ENCODE data around the gene BBS9.
"Not testable (repeated sequence)": the region's sequence is repeated elsewhere in the genome, so short reads cannot be mapped to it uniquely, and the experiment has no call there.

The BBS9 gene

DNA sequence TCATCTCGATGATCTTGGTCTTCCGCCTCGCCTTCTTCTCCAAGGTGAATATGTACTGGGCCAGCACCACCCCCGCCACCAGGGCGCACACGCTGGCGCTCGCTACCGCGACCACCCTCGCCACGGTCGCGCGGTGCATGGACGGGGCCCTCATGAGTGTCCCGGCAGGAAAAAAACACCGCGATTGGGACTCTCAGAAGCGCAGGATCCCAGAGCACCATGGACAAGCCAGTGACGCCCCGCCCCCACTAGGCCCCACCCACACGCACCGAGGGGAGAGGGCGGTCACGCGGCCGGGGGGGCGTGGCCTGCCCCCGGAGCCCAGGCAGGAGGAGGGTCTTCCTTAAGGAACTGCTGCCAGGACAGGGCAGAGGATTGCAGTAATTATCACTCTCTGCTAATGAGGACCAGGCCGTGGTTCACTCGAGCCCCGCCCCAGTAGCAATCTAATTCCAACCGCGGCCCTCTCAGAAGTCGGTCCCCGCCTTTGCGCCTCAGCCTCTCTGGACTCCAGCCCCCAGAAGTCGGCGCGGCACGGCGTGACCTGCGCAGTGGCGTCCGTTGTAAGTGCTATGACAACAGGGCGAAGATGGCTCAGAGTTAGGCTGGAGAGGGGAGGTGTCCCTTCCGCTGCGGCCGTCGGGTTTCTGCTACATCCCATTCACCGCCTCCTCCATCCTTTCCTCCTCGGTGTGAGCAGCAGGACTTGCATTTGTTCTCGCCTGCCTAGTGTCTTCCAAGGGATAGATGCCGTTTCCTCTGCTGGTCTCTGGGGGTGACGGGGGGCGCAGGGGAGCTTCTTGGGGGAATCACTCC lies at the start of gene BBS9:
BBS9 (plus strand) TSS at position 575 of the 816 bp plus-strand sequence. CDS start 16,689 bp downstream, outside the sequence.
- DNase-seq = peak; percentile 90 to 98

DNA sequence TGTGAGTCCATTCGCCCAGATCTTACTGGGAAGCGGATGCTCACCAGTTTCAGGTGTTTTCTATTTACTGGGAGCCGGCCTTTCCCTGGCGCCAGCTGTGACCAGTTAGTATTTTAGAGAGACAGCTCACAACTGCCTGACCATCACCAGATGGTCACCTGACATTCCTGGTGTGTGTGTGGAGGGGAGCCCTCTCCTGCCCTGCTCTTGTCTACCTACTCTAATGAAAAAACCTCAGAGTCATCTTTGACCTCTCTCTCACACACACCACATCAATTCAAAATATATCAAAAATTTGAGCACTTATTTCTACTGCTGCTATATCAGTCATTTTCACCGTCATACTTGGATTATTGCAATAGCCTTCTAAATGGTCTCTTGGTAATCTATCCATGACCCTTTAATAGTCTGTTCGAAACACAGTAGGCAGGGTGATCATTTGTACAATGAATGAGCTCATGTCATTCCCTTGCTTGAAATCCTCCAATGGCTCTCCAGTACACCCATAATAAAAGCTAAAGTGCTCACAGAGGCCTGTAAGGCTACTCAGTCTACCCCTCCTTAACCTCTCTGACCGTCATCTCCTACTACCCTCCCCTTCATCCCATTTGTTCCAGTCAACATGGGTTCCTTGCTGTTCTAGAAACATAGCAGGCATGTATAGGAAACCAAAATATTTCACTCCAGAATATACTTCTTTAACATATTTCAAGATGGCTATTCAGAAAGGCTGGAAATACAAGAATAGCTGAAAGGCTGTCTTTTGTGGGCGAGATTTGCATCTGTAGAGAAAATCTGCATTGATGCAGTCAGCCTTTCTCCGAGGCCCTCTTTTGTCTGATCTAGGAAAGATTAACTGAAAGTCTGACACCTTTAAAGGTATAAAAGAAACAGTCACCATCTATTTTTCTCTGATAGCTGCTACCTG lies 49.3 kb upstream of the BBS9 start:
- DNase-seq = no peak

DNA sequence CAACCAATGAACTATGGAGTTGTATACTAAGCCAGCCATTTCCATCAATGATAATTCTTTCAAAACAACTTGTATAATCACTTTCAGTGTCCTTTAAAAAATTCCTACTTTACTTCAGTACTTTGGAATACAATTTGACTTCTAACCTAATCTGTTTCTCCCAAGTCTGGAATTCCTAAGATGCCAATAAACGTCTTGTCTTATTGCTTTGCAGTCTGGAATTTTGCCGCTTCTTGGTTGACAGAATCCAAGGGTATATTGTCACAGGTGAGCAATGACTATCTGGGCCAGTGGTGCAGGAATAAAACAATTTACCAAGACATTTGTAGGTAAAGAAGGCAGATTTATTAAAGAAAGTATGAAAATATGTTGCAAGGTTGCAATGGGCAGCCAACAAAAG lies 42.0 kb upstream of the BBS9 start:
- DNase-seq = no peak

DNA sequence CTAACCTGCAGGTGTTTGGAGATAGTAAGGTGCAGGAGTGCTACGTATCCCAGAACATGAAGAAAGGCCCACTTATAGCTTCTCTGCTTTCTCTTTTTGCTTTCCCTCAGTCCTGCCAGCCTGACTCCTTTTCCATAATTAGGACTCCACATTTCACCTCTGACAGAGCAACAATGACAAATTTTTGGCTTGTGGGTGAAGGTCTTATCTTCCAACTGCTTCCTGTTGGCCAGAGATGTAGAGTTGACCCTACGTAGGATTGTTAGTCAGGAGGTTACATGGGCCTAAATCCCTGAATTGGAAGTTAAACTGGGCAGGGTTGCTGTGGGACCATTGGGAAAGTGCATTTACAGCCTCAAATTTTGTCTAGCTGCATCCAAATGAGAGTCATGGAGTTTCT lies 41.5 kb upstream of the BBS9 start:
- DNase-seq = no peak

DNA sequence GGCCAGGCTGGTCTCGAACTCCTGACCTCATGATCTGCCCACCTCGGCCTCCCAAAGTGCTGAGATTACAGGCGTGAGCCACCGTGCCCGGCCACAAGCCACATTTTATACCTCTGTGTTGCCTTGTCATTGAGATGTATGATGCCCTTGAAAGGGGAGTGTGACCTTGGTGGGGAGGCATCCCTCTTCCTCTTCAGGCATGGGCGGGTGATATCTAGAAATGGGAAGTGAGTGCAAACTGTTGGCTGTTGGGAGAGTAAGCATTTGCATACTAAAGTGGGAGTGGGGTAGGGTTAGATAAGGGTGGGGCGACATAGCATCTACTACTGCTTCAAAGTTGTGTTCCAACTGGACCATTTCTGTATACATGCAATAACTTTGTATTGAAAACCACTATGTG lies 40.2 kb upstream of the BBS9 start:
- no peak for DNase-seq

DNA sequence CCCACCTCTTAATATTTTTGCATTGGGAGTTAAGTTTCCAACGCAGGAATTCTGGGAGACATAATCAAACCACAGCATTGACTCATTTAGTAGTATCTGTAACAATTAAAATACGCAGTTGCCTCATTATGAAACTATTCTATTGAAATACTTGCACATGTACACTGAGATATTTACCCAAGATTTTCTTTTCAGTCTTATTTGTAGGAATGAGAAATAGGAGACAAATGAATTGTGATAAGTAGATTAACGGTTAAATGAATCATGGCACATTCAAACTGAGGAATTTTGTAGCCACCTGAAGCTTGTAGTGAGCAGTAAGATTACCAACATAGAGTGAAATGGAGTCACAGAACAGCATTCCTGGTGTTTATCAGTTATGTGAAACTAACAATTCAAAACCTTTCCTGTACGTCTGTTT lies 38.2 kb upstream of the BBS9 start:
- no peak for DNase-seq

DNA sequence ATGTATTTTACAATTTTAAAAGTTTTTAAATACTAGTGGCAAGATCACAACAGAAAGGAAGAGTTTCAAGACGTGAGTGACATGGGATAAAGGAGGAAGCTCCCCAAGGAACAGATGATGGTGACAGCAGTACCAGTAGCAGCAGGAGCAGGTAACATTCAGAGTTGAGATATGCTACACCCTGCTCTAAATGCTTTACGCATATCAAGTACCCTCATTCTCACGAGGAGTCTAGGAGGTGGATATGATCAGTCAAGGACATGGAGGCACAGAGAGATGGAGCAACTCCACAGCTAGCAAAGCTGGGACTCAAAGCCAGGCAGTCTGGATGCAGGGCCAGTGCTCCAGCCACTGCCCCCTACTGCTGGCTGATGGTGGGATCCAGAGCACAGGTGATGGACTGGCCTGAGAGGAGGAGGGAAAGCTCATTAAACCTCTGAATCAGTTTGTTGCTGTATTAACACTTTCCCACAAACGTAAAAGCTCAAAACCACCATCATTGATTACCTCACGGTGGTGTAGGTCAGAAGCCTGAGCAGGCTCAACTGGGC lies 37.6 kb upstream of the BBS9 start:
- no peak for DNase-seq

DNA sequence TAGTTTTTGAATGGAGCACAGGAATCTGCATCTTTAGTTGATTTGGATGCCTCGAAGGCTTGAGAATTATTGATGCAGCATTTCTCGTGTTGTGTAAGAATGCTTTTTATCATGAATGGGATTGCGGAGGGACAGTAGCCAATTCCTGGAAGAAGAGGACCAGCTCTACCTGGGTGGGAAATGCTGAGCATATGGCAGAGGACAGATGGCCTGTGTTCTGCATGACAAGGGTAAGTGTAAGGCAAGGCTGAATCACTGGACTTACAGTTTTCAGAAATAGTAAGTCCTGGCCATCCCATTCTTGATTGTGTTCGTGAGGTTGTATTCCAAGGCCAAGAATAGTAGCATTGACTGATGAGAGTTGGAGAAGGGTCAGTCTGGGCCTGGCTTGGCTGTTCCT lies 36.1 kb upstream of the BBS9 start:
- DNase-seq = no peak

DNA sequence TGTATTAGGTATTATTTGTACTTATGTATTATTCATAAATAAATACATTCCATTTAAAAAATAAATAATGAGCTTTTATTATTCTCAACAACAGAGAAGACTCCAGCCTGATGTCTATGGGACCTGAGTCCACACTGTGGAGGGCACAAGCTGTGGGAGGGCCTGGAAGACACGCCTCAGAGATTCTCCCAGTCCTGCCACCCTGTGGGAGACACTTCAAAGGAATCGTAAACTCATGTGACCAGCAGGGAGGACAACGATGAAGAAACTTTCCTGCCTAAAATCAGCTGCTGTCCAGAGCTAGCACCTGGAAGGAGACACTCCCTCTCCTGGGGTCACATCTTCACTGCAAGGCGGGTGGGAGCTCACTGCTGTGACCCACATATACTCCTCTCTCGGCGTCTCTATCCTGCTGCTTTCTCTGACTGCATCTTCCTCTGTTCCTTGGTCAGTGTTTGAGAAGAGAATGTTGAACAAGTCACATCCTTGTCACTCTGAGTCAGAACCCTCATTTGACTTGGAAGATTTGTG lies 34.6 kb upstream of the BBS9 start:
- DNase-seq = not testable (repeated sequence)

DNA sequence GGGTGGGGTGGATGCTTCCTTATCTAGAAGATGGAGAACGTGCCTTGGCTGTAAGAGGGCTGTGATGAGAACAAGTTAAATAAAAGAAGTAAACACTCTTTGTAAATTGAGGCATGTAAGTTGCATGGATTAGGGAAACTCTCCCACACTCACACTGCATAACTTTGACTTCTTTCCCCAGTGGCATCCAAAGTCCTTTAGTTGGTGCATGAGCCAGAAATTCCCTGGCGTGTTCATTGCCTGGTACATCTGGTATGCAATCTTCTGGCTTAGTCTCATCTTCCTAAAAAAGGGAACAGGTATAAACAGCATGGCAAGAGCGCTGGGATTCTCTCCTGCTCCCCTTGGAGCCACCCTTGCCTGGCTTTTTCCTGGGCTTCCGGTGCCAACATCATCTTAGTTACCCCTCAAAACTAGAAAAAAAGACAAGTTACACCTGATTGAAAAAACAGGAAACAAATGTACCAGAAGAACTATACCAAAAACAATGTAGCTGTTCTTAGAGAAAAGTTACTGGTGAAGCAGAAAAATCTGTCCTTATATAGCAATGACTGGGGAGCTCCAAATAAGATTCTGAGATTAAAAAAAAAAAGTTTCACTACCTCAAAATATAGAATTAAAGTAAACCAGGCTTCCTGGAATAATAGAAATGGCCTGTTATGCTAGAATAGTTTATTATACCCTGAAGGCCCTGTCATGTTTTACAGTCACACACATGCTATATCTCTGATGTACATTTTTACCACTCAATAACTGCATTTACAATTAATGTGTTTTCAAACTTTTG lies 30.0 kb upstream of the BBS9 start:
- no peak for DNase-seq

DNA sequence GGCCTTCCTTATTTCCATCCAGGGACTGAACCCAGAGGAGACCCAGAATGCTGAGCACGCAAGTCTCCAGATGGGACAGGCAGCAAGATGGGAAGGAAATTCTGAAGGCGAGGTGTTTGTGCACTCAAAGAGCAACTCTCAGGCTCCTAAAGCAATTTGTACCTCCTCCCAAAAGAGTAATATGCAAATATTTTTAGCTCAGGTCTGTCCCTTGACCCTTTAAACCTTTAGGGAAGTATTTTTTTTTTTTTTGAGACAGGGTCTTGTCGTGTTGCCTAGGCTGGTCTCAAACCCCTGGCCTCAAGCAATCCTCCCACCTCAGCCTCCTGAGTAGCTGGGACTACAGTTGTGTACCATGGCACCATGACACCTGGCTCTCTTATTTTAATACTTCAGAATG lies 28.6 kb upstream of the BBS9 start:
- no peak for DNase-seq

DNA sequence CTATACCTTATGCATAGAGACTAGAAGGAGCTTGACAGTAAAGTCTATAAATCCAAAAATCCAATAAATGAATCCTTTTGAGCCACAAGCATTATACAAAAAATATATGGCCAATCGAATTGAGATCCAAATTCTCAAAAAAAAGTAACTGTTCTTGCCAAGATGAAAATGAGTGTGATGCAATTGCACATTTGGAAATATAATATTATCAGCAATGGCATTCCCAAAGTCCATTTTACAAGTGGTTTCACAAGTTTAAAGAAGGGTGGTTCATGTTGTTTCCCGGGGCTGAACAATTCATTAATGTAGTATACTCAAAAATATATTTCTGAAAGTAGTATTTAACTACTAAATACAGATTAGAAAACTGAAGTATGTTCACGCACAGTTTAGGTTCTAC lies 27.5 kb upstream of the BBS9 start:
- no peak for DNase-seq

DNA sequence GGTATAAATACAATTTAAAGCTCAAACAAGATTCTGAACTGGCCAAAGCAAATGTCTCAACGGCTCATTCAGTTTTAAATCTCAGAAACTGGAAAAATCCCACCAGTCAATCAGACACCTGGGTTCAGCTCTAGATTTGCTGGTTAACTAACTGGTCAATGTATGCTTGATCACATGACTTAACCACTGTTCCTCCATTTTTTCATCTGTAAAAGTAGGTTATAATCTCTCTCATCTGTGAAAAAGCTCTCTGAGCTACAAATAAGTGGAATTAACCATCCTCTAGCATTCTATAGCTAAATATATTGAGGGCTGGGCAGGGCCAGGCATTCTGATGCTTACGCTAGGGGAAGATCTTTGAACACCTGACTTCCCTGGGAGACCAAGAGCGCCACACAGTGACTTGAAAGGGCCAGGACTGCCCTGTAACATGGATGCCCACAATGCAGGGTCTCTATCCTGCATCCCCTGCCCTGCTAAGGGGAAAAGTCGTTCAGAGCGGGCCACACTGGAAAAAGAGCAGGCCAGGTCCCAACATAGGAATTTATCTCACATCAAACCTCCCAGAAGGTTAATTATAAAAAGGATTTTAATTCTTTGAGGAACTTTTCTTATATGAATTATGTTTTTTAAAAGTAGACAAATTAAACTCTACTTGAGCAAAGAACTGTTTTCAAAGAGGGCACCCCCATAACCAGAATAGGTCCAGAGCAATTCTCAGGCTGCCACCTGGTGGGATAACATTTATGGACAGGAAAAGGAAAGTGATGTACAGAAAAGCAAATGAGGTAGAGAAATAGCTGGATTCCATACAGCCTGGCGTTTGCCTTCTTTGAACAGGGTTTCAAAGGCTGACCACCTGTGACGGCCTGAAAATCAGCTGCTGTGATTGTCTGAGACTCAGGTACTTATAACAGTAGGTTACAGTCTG lies 22.0 kb upstream of the BBS9 start:
- peak; percentile 61 to 79 for DNase-seq

DNA sequence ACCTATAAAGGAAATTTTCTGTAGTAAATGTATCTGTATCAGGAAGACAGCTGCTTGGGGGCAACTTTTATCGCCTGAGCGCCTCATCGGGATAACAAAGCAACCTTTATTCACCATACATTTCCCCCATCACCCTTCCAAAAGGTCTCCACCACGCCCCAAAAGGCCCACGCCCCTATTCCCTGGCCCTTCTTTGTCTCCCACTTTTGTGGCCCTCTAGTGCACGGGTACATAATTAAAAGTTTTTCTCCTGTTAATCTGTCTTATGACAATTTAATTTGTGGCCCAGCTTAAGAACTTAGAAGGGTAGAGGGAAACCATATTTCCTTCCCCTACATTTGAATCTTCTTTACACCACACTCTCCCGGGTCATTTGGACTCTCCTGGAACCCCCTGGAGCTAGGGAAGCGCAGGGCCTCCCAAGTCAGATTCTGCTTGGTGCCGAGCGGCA lies 20.8 kb upstream of the BBS9 start:
- peak; percentile 26 to 61 for DNase-seq

DNA sequence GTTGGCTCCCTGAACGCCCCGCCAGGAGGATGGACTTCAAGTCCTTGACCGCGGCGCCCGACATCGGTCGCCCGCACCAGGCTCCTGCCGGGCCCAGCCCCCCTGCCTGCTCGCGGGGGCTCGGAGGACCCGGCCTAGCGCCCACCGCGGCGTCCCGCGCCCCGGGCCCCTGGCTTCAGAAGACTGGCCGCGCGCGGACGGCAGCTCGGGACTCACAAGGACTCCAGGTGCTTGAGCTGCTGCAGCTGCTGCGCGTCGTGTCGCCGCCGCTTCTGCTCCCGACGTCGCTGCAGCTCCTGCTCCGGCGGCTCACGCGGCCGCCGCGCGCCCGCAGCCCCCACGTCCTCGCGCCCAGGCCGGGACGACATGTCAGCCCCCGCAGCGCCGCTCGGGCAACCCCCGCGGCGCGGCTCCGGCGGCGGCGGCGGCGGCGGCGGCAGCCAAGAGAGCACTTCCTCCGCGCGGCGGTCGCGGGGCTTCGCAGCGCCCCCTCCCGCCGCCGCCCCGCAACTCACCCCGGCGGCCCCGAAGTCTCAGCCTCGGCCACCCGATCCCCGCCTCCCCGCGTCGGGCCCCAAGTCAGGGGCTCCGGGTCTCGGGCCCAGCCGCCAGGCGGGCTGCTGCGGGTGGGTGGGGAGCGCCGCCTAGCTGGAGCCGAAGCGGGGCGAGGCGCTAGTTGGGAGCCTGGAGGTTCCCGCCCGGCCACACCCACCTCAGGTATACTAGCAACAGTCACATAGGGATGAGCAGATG lies 20.2 kb upstream of the BBS9 start, which contains the start of gene RP9:
RP9 (minus strand) TSS at position 400 of the 753 bp plus-strand sequence; CDS start at position 368, 32 bp downstream.
- peak; percentile 88 to 95 for DNase-seq

DNA sequence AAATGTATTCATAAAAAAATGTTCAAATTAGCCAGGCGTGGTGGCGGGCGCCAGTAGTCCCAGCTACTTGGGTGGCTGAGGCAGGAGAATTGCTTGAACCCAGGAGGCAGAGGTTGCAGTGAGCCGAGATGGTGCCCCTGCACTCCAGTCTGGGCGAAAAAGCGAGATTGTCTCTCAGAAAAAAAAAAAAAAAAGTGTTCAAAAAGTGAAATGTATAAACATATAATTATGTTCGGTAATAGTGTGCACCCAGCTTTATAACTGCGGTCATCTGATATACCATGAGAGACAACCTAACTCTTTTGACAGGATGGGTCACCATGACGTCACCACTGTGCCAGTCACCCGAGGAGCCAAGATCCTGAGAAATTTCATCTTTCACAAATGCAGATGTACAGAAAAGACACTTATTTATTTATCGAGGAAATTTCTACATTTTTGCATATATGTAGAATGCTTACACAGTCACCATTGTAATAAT lies 19.6 kb upstream of the BBS9 start:
- peak in 1 of 2 experiments; percentile 52 for DNase-seq

DNA sequence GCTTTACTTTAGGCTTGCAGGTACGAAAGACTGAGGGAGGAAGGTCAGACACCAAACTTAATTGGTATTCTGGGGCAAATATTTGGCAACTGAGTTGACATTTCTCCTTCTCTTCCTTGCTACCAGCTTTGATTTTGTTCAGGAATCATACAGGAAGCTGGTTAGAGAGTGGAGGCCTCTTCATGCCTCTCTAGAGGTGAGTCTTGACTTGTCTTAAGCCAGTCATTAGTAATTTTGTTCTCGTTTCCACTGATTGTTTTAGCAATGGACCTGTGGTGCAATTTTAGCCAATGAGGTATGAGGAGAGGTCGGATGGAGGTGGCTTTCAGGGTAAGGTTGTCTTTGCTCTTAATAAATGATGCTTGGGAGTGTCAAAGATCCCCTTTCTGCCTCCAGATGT lies 17.8 kb upstream of the BBS9 start:
- DNase-seq = no peak

DNA sequence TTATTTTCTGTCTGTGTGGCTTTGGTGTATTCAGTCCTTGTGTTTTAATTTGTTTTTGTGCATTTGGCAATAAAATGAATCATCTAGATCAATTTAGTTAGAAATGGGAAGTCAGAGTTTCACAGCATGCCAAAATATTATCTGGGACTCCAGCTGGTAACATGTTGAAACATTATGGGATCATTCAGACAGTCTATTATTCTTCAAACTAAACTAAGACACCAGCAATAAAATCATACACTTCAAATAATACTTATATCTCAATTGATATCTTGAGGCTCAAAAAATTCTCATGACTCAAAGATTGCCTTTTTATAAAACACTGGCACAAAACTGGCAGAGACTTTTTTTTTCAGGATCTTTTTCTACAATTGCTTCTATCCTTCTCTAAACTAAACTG lies 14.4 kb upstream of the BBS9 start:
- no peak for DNase-seq

DNA sequence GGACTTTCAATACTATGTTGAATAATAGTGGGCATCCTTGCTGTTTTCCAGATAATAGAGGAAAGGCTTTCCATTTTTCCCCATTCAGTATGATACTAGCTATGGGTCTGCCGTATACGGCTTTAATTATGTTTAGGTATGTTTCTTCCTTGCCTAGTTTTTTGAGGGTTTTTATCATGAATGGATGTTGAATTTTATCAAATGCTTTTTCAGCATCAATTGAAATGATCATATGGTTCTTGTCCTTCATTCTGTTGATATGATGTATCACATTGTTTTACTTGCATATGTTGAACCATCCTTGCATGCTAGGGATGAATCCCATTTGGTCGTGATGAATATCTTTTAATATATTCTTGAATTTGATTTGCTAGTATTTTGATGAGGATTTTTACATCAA lies 11.0 kb upstream of the BBS9 start:
- no peak for DNase-seq

DNA sequence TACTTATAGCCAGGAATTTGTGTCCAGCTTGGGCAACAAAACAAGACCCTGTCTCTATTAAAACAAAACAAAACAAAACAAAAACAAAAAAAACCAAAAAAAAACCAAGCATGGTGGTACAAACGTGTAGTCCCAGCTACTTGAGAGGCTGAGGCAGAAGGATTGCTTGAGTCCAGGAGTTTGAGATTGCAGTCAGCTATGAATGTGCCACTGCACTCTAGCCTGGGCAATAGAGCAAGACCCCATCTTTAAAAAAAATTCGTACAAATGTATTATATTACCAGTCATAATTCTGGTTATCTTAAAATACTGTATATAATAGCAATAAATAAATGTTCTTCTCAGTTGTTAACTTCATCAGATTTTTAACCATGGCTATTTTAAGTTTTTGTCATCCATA lies 2.3 kb upstream of the BBS9 start:
- no peak for DNase-seq

All from NCI-H526 (cell line).